ENCODE measurements around the gene LGALSL.

GRCh38 chr2:64469261-64469660, 15.3 kb downstream of the LGALSL start:
- TF ChIP-seq CTCF (conservative IDR thresholded peaks at IDR 0.05; ENCODE audit: low read length) (no peak), EZH2phosphoT487 (IDR thresholded peaks at IDR 0.05; ENCODE audit: borderline replicate concordance, low read depth, low read length) (no peak)

Data from OCI-LY7 (cell line).